Fibroblast of lung (primary cell): ENCODE results near the gene FAM3B.

Experiments used
- EZH2 ChIP-seq: IDR thresholded peaks from 2 replicates; pipeline ENCODE4 v1.5.1; 2012; ENCODE audit warnings: low read length, control low read depth, mild to moderate bottlenecking; ENCODE audit errors: missing control alignments
- TF ChIP-seq, protein P1 (sequence below), 2 donors: IDR thresholded peaks in 1 of 2; conservative IDR thresholded peaks in 1 of 2; 1 replicate in 1 of 2; 2 replicates in 1 of 2; pipeline ENCODE4 v1.5.1; 2011 to 2012; ENCODE audit warnings: low read length in 2 of 2, control low read depth in 1 of 2, inconsistent platforms in 1 of 2, low read depth in 1 of 2, mild to moderate bottlenecking in 1 of 2

DNA sequence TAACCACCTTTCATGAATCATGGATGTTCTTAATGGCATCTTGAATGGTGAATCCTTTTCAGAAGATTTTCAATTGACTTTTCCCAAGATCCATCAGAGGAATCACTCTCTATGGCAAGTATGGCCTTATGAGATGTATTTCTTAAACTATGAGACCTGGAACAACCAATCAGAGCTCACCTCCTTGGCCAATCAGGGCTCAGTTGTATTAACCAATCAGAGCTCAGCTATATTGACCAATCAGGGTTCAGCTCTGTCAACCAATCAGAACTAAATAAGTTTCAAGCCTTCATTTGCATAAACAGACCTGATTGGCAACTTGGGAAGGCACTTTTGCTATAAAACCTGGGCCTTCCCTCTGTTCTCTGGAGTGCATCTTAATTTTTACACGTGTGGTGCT, 13.6 kb upstream of the FAM3B start:
- no peak for TF ChIP-seq EZH2
- TF ChIP-seq, protein P1, sequence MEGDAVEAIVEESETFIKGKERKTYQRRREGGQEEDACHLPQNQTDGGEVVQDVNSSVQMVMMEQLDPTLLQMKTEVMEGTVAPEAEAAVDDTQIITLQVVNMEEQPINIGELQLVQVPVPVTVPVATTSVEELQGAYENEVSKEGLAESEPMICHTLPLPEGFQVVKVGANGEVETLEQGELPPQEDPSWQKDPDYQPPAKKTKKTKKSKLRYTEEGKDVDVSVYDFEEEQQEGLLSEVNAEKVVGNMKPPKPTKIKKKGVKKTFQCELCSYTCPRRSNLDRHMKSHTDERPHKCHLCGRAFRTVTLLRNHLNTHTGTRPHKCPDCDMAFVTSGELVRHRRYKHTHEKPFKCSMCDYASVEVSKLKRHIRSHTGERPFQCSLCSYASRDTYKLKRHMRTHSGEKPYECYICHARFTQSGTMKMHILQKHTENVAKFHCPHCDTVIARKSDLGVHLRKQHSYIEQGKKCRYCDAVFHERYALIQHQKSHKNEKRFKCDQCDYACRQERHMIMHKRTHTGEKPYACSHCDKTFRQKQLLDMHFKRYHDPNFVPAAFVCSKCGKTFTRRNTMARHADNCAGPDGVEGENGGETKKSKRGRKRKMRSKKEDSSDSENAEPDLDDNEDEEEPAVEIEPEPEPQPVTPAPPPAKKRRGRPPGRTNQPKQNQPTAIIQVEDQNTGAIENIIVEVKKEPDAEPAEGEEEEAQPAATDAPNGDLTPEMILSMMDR (conservative IDR thresholded peaks at IDR 0.05 in 1 of 2, IDR thresholded peaks at IDR 0.05 in 1 of 2; ENCODE audit: low read depth in 1 of 2, low read length in 2 of 2), result no peak
